Inflammatory macrophage treated with lipopolysaccharide for 1 hour (primary cell): ENCODE data around the gene SSU72.
"Not testable (repeated sequence)": the region's sequence is repeated elsewhere in the genome, so short reads cannot be mapped to it uniquely, and the experiment has no call there.

Experiments
- DNase-seq, 2 donors: peaks; one replicate each; pipeline ENCODE4 v3.0.0-alpha.2; 2020 to 2022

The SSU72 gene

DNA sequence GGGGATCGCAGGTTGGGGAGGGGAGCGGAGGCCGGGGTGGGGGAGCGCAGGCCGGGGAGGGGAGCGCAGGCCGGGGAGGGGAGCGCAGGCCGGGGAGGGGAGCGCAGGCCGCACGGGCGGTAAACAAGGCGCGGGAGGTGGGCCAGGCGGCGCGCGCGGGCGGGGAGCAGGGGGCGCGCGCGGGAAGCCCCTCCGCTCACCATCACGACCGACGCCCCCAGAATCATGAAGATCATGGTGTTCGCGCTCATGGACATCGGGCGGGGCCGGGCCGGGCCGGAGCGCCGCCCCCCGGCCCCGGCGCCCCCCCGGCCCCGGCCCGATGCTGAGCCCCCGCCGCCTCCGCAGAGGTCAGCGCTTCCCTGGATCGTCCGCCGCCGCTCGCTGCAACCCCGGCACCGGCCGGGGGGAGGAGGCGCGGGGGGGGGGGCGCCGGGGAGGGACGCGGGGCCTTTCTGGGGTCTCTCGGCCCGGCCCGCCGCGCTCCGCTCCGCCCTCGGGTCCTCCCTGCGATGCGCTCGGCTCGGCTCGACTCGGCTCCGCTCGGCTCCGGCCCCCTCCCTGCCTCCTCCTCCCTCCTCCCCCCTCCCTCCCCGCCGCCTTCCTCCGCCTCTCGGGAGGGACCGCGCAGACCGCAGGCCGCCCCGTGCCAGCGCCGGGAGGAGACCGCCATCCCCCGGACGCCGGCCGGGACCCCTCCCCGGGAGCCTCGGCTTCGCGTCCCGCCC is 34.4 kb downstream of the SSU72 start, which contains the start of gene TMEM240:
TSS of gene TMEM240 (minus strand) at position 535 of the 728 bp plus-strand sequence. CDS start at position 257, 278 bp downstream.
- DNase-seq = no peak

DNA sequence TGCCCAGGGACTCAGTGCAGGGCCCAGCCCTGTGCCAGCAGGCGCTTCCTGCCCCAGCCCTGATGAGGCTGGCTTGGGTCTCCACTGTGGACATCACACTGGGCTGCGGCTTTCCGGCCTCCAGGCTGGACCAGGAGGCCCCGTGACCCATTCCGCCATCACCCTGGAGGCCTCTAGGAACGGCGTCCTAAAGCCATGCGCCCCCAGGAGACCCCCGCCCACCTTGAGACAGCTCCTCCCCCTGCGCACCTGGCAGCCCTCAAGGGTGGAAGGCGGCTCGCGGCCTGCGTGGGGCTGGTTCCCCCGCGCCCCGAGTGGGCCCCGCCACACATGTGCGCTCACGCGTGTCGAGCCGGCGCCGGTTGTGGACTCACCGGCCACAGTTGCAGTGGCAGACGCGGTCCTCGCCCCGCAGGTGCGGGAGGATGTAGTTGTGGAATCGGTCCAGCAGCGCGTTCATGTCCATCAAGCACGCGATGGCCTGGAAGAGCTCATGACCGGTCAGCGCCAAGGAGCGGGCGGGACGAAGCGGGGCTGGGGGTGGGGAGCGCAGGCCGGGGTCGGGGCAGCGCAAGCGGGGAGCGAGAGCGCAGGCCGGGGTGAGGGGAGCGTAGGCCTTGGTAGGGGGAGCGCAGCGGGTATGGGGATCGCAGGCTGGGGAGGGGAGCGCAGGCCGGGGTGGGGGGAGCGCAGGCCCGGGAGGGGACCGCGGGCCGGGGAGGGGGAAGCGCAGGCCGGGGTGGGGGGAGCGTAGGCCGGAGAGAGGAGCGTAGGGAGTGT is 35.2 kb downstream of the SSU72 start:
- DNase-seq = no peak

DNA sequence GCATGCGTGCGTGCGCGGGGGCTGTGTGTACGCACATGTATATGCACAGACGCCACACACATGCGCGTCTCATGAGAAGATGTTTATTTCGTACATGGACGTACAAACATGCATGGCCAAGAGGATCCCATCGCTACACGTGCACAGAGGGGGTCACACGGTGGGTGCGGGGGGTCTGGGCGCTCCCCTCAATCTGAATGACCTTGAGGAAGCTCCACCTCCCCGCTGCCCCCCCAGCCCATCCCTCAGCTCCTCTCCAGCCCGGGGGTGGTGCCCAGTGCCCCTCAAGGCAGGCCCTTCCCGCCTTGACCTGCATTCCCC is 35.7 kb downstream of the SSU72 start:
- DNase-seq = no peak

DNA sequence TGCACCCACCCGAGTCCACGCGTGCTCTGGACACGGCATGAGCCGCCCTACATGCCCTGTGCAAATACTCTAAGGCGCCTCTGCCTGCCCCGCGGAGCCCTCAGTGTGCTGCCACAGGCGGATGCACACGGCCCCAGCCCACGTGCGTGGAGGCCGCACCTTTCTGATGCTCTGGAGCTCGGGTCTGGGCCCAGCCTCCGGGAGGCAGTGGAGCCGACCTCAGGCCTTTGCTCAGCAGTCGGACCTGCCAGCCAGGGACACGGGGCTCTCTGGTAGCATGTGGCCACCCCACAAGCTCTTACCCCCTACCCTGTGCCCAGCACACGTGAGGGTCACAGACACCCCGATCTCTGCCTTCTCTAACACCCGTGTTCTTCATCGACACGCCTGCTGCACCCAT is 36.3 kb downstream of the SSU72 start:
- DNase-seq = no peak

DNA sequence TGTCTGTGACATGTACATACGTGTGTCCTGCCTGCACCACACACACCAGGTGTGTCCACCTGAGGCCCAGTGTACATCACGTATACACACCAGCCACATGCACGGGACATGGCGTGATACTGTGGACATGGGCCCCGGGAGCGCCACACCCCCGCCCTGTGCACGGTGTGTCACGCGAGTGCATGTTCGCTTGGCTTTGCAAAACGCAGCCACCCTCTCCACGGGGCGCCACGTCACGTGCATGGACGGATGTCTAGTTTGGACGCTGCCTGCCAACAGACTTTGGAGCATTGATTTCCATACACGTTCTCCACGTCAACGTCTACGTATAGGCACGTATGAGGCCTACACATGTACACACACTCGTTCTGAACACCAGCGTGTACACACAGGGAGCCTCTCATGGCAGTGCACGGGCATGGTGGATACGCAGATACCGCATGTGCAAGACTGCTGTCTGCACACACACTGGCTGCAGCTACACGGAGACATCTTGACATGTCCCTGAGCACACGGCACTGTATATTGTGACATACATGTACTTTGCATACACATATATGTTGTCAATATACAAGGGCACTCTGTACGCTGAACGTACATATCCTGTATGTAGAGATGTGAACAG is 36.9 kb downstream of the SSU72 start:
- no peak for DNase-seq

DNA sequence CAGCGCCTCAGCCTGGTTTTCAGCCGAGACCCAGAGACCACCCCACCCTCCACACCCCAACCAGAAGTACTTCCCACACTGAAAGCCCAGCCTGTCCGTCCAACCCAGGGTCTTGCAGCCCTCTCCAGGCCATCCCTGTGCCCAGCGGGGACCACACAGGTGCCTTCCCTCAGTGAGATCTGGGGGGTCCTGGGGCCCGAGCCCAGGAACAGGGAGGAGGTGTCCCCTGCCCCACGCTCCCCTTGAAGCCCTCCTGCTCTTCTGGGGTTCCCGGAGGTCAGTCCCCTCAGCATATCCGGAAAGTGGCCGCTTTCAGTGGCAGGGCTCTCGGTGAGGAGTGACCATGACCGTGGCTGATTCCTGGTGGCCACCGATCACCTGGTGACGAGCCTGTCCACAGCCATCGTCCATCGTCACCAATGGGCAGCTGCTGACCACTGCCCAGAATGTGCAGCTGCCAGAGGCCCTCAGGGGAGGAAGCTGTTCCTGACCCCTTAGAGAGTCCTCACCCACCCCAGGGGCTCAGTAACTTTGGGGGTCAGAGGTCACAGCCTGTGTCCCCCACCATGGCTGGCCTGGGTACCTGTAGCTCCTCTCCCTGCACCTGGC is 37.6 kb downstream of the SSU72 start:
- DNase-seq = no peak

DNA sequence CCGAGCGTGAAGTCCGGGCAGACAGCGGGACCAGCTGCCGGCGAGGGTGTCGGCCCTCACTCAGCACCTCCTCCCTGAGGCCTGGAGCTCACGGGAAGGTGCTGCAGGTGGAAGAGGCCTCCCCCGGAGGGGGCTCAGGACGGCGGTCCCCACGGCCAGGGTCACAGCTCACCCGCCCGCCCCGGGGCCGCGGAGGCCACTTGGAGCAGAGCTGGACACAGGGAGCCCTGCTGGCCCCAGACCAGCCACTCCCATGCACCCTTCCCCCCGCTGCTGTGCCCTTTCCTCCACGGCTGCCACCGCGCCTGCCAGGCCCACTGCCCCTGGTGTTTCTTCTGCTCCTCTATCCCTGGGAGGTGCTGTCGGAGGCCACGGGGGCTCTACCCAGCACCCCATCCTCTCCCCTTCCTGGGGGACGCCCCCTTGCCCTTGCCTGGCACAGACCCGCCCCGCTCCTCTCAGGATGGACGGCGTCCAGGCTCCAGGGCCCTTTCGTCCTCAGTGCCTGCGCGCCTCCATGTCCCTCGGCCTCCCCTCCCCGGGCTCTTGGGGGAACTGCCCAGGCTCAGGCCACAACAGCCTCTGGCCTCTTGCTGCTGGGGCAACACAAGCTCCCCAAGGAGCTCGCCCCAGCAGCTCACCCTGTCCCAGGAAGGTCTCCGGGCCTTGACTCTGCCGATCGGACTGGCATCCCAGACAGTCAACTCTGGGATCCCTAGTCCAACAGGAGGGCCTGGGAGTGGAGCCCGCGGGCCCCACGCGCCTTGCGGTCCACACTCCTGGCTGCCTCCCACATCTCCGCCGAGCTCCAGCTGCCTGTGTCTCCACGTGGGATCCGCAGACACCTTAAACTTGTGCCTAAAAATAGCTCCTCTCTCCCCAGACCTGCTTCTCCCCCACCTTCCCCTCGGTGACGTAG is 38.4 kb downstream of the SSU72 start:
- no peak for DNase-seq

DNA sequence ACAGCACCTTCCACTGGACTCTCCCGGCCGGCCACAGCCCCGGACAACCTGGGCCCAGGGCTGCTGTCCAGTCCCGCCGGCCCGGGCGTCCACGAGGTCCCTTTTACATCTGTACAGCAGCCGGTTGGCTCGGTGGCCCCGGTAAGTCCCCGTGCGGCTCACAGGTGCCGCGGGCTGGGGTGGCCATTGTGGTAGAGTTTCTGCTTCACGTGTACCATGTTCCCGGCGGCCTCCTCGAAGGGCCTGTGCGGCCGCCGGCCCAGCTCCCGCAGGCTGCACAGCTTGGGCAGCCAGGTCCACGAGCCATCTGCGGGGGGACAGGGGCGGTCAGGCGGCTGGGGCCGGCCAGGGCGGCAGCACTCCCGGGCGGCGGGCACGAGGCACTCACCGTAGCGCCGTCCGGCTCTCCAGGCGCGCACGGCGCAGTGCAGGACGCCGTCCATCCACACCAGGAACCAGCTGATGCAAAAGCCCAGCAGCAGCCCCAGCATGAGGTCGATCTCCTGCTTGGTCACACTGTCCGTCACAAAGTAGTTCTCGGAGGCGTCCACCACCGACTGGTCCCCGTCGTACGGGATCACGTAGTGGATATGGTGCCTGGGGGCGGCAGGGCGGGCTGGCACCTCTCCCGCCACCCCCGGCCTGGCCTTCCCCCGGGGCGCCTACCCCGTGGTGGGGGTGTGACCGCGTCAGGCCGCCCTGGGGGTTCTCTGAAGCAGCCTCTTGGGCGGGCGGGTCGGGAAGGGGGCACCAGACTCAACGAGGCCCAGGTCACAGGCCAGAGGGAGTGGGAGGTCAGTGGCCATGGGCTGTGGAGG is 39.3 kb downstream of the SSU72 start:
- DNase-seq = no peak

DNA sequence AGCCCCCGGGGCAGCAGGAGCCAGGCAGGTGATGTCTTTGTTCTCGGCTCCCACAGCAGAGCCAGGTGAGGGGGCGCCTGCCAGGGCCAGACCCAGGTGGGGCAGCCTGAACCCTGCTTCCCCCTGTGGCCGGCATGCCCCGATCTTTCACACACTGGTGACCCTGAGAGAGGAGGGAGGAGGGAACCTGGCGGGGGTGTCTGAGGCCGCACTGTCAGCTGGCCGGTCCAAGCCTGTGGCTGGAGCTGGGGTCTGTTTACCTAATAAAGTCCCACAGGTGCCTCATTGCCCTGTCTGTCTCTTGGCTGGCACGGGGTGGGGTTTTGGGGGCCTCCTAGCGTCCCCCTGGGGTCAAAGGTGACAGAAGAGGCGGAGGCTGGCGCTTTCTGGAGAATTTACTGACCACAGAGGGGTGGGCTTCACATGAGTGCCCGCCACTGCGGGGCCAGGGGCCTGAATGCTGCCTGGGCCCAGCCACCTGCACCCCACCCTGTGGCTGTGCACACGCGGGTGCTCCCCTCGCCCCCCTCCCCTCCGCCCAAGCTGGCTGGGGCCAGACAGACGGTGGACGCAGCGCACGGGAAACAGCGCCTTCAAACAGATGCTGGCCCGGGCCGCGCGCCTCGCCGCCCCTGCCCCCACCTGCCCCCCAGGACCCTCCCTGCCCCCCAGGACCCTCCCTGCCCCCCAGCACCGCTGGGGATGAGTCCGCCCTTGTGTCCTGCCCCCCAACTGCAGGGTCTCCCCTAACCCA is 40.1 kb downstream of the SSU72 start:
- no peak for DNase-seq

DNA sequence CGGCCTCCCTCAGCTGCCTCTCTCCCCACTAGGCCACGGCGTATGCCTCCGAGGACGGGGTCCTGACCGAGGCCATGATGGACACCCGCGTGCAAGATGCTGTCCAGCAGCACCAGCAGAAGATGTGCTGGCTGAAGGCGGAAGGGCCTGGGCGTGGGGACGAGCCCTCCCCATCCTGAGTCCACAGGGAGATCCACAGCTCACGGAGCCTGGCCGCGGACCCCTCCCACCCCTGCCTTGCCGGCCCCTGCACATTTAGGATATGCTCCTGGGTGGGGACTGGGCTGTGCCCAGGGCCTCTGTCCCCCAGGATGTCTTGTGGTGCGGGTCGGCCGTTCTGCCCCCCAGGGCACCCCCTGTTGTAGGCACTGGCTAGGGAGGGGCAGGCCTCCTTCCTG is 40.8 kb downstream of the SSU72 start:
- not testable (repeated sequence) for DNase-seq

DNA sequence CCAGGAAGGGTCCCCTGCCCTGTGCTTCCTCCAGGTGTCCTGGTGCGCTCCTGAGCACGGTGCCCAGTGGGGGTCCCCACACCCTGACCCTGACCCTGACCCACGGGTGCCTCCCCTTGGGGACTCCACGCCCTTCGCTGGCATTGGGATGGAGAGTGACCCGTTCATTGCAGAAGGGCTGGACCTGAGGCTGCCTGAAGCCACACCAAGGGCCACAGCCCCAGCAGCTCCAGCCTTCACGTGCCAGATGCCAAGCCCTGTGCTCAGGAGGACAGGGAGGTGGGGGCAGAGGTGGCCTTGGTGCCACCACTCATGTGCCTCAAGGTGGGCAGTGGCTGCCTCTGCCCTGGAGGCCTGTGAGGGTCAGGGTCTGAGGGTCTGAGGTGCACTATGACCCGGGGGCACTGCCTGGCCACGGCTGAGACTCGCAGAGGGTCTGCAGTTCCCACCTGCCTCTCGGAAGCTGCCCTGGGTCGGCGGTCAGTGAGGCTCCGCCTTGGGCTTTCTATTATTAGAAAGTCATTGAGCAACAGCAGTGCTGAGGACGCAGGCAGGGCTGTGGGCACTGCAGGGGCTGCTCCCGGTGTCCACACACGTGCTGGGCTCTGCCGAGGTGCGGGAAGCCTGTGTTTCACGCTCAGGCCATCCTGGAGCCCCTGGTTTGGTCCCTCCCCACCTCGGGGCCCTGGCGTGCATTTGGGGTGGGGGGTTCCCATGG is 41.3 kb downstream of the SSU72 start:
- DNase-seq = not testable (repeated sequence)

DNA sequence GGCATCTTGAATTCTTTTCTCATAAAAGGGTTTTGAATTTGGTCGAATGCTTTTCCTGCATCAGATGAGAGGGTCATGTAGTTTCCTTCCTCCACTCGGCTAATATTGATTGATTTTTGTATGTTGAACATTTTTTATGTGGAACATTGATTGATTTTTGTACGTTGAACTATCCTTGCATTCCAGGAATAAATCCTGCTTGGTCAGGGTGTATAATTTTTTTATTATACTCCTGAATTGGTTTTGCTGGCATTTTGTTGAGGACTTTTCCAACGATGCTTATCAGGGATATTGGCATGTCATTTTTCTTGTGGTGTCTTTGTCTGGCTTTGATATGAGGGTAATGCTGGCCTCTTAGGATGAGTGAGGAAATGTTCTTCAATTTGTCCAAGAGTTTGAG is 42.7 kb downstream of the SSU72 start:
- DNase-seq = no peak

DNA sequence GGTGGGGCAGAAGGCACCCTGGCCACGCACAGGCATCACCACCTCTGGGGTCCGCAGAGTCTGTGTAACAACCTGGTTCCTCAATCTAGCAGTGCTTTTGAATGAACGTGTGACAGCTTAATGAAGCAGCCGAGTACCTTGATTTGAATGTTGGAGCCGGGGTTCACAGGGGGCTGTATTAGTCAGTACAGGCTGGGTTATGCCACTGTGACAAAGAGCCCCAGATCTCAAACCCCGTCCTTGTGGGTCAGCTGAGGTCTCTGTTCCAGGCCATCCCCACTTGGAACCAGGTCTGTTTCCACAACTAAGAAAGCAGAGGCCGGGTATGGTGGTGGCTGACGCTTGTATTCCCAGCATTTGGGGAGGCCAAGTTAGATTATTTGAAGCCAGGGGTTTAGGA is 44.7 kb downstream of the SSU72 start:
- no peak for DNase-seq

DNA sequence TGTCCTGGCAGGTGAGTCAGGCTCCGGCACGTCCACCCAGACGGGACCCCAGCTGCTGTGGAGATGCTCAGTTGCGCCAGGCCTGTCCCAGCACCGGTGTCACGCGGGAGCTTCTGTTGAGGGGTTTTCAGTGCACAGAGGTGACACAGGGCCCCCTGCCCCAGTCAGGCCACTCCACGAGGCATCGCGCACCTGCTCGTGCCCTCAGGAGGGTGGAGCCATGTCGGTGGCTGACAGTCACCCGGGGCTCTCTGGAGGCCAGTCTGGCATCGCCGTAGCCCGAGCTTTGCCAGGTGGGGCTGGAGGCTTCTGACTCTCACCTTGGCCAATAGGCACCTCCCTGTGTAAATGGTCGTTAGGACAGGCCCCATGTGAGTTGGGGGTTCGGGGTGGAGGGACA is 45.3 kb downstream of the SSU72 start:
- no peak for DNase-seq

DNA sequence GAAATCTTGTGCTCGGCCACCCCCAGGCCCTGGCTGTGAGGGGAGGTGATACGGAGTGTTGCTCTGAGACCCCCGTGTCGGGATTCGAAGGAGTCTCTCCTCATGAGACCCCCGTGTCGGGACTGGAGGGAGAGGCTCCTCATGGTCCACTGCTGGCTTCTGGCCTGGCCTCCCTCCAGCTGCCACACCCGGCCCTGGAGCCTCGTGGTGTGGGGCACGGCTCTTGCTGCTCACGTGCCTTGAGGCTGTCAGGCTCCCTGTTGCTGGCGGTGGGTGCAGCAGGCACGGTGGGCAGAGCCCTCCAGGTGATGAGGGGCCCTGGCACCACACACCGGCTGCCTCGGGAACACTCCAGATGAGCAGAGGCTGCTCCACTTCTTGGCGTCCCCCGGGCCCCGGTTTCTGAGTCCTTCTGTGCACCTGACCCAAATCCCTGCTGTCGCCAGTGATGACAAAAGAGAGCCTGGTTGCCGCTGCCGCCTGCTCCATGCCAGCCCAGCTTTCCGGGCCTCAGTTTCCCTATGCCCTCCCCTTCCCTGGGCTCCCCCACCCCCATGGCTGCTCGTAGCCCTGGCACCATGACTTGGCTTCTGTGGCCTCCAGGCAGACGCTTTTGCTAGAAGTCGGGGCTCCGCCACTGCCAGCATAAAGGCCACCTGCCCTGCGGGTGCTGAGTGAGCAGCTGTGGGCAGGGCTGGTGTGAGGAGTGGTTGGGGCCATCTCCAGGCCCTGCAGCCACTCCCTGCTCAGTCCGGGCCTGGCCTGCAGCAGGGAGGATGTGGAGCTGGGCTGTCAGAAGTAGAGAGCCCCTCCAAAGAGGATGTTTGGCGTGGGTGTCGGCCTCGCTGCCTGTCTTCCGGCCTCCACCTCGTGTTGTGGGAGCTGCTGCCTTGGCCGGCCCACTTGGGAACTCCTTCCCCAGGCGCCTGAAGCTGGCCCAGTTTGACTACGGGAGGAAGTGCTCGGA is 46.1 kb downstream of the SSU72 start:
- DNase-seq = no peak

DNA sequence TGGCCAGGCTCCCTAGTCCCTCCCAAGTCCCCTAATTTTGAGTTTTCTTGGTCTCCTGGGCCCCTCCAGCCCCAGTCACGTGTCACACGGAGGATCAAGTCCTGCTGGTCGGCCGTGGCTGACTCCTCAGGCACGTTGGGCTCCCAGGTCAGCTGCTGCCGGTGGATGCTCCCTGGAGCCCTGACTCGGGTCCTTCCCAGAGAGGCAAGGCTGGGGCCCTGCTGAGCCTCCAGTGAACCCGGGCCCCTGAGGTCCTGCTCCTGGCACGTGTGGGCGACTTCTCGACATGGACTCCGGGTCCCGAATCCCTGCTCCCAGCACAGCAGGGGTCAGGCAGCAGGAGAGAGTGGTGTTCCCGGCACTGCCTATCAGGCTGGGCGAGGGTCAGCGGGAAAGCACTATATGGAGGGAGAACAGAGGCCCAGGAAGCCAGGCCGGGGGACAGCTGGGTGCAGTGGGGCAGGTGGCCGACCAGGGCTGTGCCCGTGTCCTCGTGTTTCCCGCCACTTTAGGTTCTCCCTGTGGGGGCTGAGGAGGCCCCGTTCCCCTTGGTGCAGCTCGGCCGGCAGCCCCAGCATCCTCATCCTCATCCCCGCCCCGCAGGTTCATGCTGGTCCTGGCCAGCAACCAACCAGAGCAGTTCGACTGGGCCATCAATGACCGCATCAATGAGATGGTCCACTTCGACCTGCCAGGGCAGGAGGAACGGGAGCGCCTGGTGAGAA is 47.4 kb downstream of the SSU72 start:
- DNase-seq = no peak

DNA sequence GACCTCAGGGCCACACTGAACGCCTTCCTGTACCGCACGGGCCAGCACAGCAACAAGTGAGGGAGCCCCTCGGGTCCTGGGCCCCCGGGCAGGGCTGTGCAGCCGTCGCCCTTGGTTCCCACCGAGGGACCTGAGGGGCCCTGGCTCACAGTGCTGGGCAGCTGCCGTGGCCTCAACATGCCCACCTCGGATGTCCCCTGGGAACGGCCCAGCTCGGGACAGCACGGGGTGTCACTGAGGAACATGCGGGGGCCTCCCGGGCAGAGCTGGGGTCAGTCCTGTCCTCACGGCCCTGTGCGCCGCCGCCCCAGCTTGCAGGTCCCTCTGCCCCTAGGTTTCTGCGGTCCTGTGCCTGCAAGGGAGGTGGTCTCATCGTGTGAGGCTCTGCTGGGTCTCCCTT is 48.2 kb downstream of the SSU72 start:
- not testable (repeated sequence) for DNase-seq

DNA sequence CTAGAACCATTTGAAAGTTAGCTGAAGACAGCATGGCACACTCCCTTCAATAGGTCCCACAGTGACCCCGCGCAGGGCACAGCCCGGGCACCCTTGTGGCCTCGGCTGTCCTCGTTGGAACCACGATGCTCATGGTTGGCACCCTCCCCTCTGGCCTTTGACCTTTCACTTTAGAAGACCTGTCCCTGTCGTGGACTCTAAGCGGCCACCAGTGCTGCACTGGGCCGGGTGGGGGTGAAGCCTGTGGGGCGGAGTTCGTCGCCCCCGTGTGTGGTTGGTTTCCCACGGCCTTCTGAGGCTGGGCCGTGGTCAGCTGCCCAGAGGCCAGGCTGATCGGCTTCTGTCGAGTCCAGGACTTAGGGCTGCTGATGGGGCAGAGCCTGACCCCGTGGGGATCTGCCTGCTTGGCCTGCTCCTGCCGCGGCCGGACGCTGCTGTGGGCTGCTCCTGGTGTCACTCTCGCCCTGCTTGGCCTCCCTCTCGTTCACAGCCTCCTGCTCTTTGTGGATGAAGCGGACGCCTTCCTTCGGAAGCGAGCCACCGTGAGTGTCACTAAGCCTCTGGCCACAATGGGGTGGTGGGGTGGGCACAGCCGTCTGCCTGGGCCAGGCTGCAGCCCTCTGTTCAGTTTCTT is 49.8 kb downstream of the SSU72 start:
- not testable (repeated sequence) for DNase-seq
